DOHH2 (cell line): ENCODE data around the gene SDR42E1.

Experiments used
- CTCF ChIP-seq: fragments of 200-600 bp; sonication (generic); IDR thresholded peaks from one replicate; pipeline ENCODE4 v1.5.1; 2014; ENCODE audit warnings: antibody characterized with exemption, mild to moderate bottlenecking, low read depth, low read length; ENCODE audit not compliant: poor library complexity, severe bottlenecking
- EZH2phosphoT487 ChIP-seq: fragments of 200-600 bp; sonication (generic); IDR thresholded peaks from 2 replicates; pipeline ENCODE4 v1.6.1; 2017; ENCODE audit warnings: borderline replicate concordance, mild to moderate bottlenecking, antibody characterized with exemption, low read length, moderate library complexity, mixed read lengths

DNA sequence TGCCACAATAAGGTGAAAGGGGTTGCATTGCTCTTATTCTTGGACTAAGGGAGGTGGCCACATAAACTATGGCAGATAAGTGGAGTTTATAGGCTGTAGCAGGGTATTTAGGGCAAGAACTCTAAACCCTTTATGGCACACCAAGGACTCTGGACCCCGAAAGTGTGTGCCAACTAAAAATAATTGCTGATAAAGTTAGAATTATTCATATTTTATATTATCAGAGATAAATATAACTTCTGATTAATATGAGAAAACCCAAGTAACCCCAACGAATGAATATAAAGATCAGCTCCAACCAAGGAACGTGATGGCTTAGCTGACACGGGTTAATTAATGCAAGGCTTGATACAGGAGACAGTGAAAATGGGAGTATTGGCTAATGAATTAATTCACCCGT lies 8.8 kb upstream of the SDR42E1 start:
- TF ChIP-seq CTCF (no peak), EZH2phosphoT487 (no peak)
